HG03064 (cell line): Measurements from ENCODE around the gene WWOX.

Experiments
- ATAC-seq: cut with Tn5 transposase; IDR thresholded peaks from one replicate; pipeline ENCODE4 v1.9.1; 2021; ENCODE audit warnings: low read depth; ENCODE audit not compliant: unreplicated experiment

The WWOX gene

DNA sequence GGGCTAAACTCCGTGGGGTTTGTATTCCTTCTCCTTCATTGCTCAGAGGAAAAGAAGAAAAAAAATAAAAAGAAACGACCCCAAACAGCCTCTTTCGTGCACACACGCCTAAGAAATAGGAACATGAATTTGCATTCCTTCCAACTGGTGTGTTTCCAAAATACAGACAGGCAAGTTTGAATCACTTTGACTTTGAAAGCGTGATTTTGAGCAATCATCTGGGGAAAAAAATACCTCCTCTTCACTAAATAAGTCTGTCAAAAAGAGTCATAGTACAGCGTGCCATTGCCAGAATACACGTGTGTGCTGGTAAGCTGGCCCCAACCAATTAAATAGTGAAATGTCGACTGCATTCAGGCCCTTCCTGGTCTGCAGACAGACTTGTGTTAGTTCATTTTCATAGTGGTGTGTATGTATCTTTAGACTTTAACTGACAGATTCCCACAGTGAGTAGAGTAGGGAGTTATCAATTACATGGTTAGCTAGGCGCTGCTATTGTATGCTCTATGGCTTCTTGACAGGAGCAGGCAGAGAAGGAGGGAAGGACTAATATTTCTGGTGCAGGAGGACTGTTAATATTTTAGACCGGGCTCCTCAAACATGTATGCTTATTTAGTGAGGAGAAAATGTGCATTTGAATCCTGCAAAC lies 882.8 kb downstream of the WWOX start:
- ATAC-seq = no peak

GRCh38 chr16:78984324-78984723 lies 884.9 kb downstream of the WWOX start:
- ATAC-seq = no peak

GRCh38 chr16:78984887-78985464 lies 885.5 kb downstream of the WWOX start:
- ATAC-seq = no peak

DNA sequence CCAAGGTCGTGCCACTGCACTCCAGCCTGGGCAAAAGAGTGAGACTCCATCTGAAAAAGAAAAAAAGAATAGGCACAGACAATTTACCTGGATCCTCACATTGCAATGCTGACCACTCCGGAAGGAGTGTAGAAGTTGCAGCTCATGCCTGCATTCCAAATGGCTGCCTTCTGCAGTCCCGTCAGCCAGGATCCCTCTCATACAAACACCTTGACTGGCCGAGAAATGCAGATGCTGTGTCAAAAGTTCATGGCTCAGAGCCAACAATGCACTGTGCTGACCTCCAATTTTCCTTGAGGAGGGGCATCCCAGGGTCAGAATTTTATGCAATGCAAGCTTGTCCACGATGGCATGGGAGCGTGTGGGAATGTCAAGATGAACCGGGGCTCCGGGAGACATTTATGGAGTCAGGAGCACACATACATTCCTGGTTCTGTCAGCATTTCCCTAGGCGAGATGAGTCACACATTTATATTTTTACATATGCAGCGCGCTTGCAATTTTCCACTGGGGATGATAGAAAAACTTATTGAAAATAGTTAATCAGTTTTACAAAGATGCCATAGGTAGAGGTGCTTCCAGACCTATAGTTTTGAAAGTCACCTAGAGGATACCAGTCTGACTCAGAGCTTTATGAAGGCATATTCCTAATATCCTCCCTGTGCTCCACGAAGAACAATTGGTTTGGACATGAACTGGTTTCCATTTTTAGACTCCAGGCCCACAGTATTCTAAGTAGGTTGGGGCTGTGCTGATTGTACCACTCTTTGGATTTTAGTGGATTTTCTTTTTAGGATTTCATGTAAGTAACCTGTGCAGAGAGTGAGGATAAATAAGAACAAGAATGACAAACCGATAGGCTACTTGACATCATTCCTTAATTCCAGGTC lies 886.5 kb downstream of the WWOX start:
- ATAC-seq = no peak

DNA sequence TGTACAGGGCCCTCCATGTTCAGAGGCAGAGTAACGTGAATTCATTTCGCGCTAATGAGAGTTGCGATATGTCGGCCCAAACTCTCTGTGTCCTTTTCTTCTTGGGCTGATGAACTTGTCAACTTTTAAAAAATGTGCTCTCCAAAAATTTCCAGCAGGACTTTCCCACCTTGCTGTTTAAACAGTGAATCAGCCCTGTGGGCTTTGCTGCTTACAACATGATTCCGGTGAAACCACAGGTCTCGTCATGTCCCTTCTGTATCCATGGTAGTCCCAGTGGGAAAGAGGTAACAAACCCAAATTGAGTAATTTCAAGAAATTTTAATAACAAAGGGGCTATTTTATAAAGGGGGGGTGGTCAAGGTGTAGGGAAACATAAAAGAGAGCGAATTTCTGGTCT lies 888.2 kb downstream of the WWOX start:
- no peak for ATAC-seq

DNA sequence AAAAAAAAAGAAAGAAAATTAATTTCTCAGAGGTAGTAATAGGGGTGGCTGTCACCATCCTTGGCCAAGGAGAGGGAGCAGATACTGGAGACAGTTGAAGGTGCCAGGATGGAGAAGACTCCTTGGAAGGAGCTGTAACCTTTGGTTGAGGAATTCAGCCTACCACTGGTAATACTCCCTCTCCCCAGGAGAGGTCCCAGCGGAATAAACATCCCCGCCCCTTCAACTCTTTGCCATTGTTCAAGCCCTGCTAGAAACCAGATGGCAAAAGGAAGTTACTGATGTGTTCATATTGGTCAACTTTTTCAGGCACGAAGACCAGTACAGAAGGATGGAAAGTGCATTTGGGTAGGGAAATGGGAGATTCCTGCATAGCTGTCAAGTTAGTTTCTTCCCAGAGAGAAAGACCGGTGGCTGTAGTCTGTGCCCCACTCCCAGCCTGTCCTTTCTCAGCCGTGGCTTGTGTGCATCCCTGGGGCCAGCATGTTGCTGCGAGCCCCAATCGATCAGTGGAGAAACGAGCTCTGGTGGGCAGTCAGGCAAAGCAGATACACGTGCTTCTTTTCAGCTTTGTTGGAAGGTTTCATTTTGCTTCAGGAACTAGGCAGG lies 889.0 kb downstream of the WWOX start:
- ATAC-seq = no peak

DNA sequence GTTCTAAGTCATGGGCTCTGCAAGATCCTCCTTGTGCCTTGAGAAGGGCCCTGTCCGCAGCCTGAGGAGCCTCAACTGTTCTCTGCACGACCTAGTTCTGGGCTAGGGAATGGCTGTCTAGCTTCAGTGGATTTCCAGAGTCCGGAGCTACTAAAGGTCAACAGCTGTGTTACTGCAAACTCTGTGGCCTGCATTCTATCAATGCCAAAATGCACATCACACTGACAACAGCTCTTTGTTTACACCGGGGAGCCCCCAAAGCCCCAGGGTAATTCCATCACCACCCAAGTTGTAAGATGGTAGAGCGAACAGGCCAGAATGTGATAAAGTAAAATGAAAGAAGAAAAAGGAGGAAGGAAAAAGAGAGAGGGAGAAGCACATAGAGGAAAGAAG lies 890.9 kb downstream of the WWOX start:
- ATAC-seq = no peak

DNA sequence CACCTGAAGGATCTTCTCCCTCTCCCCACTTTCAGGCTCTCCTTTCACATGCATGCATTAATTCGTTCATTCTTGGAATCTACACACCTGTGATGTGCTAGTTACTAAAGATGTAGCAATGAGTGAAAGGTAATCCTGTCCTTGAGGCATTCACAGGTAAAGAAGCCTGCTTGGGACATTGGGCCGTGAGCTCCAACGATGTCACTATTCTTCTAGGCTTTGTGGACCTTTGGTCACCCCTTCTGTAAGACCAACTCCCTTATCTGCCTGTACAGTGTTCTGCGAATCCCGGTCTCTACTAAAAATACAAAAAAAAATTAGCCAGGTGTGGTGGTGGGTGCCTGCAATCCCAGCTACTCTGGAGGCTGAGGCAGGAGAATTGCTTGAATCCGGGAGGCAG lies 892.5 kb downstream of the WWOX start:
- ATAC-seq = no peak

GRCh38 chr16:78993346-78993745 lies 893.9 kb downstream of the WWOX start:
- no peak for ATAC-seq

DNA sequence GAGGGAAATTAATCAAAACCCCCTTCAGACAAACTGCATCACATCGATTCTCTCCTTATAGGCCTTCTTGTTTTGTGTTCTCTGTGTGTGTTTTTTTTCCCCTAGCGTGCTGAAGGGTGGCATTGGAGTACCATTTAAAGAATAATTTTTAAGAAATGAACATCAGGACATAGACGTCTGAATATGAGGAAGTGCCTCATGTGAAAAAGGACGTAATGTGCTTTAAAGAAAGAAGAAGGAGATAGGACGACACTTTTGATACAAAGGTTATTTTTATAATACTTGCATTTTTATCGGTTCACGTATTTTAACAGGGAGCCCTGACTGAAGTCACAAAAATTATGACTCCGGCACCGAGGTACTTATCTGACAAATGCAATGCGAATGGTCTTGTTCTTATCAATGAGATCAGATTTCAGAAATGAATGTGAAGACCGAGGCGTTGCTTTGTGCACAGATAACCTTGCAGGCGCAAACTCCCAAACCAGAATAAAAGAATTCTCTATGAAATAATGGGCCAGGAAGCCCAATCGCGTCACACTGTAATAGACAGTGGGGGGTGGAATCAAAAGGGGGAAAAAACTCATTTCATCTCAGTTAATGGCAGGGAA lies 894.8 kb downstream of the WWOX start:
- no peak for ATAC-seq

GRCh38 chr16:78995441-78995840 lies 896.0 kb downstream of the WWOX start:
- no peak for ATAC-seq

GRCh38 chr16:78996790-78997189 lies 897.3 kb downstream of the WWOX start:
- ATAC-seq = no peak

- ATAC-seq = no peak
Measured at GRCh38 chr16:78998879-78999278, 899.4 kb downstream of the WWOX start.

- no peak for ATAC-seq
Measured at GRCh38 chr16:79001156-79001967, 901.9 kb downstream of the WWOX start.

DNA sequence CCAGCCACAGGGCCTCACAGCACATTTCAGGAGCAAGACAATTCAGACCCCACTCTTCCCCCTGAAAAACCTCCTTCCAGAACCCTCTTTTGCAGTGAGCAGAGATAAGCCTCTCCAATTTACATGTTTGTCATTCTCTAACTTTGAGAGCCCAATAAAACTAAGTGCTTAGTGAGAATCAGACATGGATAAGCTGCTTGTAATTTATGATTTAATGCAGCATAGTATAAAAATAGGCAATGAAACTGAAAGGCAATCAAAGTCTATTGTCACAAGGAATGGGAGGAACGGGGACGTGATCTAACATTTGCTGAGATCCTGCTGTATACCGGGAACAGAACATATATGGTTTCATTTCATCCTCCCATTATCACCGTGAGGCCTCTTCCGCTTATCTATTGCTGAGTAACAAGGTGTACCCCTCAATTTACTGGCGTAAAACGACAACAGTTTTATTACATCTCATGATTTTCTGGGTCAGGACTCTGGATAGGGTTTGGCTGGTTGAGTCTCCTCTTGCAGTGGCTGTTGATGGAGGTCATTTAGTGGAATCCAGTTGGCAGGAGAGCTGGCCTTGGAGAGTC lies 903.7 kb downstream of the WWOX start:
- no peak for ATAC-seq

DNA sequence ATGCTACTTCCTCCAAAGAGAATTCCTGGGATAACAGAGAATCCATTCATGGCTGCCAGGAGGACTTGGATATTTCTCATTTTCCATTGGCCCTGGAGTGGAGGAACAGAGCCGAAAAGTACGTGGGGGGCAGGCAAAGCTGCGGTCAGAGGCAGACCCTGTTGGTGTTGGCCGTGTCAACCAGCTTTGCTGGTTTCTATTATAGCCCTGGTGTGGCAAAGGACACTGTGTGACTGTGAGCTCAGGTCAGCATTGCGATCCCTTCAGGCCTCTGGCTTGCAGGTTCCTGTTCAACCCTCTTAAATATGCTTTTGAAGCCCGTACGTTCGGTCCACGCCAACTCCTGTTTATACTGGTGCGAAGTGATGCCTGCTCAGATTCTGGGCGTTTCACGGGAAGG lies 904.9 kb downstream of the WWOX start:
- no peak for ATAC-seq

- ATAC-seq = no peak
Measured at GRCh38 chr16:79005096-79005495, 905.6 kb downstream of the WWOX start.

- no peak for ATAC-seq
Measured at GRCh38 chr16:79006206-79006605, 906.8 kb downstream of the WWOX start.

GRCh38 chr16:79006765-79007164 lies 907.3 kb downstream of the WWOX start:
- ATAC-seq = no peak

DNA sequence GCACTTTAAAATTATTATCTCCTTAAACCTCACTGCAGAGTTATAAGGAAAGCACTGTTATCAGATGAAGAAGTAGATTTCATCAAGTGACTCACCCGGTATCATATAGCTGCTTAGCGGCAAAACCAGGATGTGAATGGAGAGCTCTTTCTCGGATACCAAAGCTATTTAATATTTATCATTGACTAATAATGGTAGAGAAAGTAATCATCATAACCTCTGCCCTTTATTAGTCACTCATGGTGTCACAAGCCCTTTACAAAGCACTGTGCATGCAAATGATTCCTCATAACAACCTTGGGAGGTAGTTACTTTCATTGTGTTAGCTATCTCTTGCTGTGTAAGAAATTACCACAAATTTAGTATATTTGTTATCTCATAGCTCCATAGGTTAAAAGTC lies 908.2 kb downstream of the WWOX start:
- peak; percentile 59 for ATAC-seq
